Mucosa of descending colon (tissue), 3 donors: ENCODE data around the gene RFC2. TPM values are rescaled to one million over a fixed set of nuclear protein-coding genes. Genes with fewer than 3 reads are reported as not detected.

Experiments used
- ATAC-seq: fragments of 200-7000 bp; cut with Tn5 transposase; one replicate; pipeline ENCODE4 v1.9.1; 2020; ENCODE audit warnings: mild to moderate bottlenecking, moderate library complexity
- DNase-seq, 3 donors: peaks; one replicate each; pipeline ENCODE4 v3.0.0-alpha.2; 2020
- H3K36me3 ChIP-seq: fragments of 200-600 bp; one replicate; pipeline ENCODE4 v1.8.0; 2021; ENCODE audit warnings: low read depth, mild to moderate bottlenecking
- H3K4me1 ChIP-seq: fragments of 200-600 bp; one replicate; pipeline ENCODE4 v1.8.0; 2021; ENCODE audit warnings: low read depth, mild to moderate bottlenecking
- H3K4me3 ChIP-seq: fragments of 200-600 bp; one replicate; pipeline ENCODE4 v1.8.0; 2021; ENCODE audit warnings: mild to moderate bottlenecking
- H3K9me3 ChIP-seq: fragments of 200-600 bp; one replicate; pipeline ENCODE4 v1.8.0; 2021; ENCODE audit warnings: mild to moderate bottlenecking
- intact Hi-C, 2 donors: fragments of 100-400 bp; cut with DNase I in 1 of 2; cut with micrococcal nuclease in 1 of 2; formaldehyde crosslinking; loops; one replicate each; pipeline versions ENCODE4 v1.11.0 to v1.11.1; 2022; cut with DNase I, micrococcal nuclease
- total RNA-seq, 3 donors: library from RNA; stranded (reverse); fragmentation: NEBNext Ultra II Directional in 2 of 3; extraction: Animal tissue kit (Norgen Biotek cat#: 25700) in 2 of 3; gene quantifications; one replicate each; pipeline versions ENCODE4 v1.2.1 to v1.2.4, GENCODE V29; 2021 to 2023
- TF ChIP-seq, protein P1 (sequence below): fragments of 200-600 bp; IDR thresholded peaks from one replicate; pipeline ENCODE4 v1.8.0; 2022; ENCODE audit warnings: antibody characterized with exemption, mild to moderate bottlenecking
- donor health status: DM: no; HTN: no; CAD: no; lungs with moderate emphysema.
- donor health status: DM: no; HTN: no; CAD: no.
- donor health status: DM: no; HTN: yes; CAD: no.

The RFC2 gene
- total RNA-seq, 3 donors from 2014 or later = 14.8 to 23.7 (median 15.9) TPM

DNA sequence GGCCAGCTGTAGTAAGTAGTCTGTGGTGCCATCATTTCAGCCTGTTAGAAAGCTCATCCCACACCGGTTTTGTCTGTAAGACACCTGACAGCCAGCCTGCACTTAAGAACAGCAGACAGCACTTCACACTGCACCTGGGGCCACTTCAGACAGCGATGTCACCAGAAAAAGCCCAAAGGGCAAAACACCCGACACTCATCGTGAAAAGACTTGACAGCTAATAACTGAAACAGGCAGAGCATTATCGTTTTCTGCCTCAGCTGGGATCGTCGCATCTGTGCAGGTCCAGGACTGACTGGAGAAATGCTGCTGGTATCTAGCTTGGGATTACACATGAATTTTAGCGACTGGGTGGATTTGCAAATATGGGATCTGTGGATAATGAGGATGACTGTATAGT, 61.1 kb downstream of the RFC2 start:
- ATAC-seq = no peak
- intact Hi-C loops = no loop called here
- no peak overlapping the region for H3K4me3 ChIP-seq

DNA sequence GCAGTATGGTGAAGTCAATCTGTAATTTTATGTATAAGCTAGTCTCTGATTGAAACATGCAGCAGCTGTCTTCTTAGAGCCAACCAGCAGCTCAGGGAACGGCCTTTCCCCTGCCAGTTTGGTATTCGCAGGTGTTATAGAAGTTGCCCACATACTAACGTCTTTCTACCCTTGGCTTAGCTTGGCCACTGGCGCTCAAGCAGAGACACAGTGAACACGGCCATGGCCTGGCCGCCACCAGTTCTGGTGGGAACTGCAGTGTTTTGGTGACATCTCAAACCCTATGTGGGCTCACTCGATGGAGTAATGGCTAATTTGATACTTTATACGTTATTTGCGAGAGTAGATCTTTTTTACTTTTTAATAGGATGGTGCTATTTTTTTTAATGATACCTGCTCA, 63.0 kb downstream of the RFC2 start:
- intact Hi-C loops = no loop called here
- Histone ChIP-seq H3K9me3 (no peaks in the 10 kb centered on the region), H3K36me3 (peaks cover 32% of the 10 kb centered on the region), H3K4me1 (no peaks in the 10 kb centered on the region), H3K4me3 (no peak overlapping the region)
- TF ChIP-seq, protein P1, sequence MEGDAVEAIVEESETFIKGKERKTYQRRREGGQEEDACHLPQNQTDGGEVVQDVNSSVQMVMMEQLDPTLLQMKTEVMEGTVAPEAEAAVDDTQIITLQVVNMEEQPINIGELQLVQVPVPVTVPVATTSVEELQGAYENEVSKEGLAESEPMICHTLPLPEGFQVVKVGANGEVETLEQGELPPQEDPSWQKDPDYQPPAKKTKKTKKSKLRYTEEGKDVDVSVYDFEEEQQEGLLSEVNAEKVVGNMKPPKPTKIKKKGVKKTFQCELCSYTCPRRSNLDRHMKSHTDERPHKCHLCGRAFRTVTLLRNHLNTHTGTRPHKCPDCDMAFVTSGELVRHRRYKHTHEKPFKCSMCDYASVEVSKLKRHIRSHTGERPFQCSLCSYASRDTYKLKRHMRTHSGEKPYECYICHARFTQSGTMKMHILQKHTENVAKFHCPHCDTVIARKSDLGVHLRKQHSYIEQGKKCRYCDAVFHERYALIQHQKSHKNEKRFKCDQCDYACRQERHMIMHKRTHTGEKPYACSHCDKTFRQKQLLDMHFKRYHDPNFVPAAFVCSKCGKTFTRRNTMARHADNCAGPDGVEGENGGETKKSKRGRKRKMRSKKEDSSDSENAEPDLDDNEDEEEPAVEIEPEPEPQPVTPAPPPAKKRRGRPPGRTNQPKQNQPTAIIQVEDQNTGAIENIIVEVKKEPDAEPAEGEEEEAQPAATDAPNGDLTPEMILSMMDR = no peak
- DNase-seq (no peak), ATAC-seq (no peak)

More for the DNA sequence above, 61.1 kb downstream of the RFC2 start:
- no peak for DNase-seq
- TF ChIP-seq, protein P1 = no peak
- H3K9me3 ChIP-seq = no peaks in the 10 kb centered on the region
- no peaks in the 10 kb centered on the region for H3K4me1 ChIP-seq
- H3K36me3 ChIP-seq = peaks cover 32% of the 10 kb centered on the region

DNA sequence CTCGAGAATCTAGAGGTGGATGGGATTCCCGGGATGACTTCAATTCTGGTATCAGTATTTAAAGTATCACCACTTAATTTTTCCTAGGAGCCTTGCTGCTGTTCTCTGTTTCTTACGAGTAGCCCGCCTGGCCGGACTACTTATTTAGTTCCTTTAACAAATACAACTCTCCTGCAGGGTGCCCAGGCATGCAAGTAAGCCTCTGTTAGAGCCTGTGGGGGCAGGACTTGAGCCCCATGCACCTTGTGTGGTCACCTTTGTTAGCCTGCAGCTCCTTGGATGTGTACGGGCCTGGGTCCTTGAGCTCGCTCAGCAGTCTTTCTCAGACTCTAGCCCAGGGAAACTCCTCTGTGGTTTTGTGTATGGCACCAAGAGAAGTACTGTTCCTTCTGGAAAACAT, 63.9 kb downstream of the RFC2 start:
- TF ChIP-seq, protein P1 = no peak
- DNase-seq = no peak
- no peak for ATAC-seq
- Histone ChIP-seq H3K4me3 (no peak overlapping the region), H3K9me3 (no peaks in the 10 kb centered on the region), H3K36me3 (peaks cover 32% of the 10 kb centered on the region), H3K4me1 (peaks cover 7% of the 10 kb centered on the region)
- intact Hi-C loops = no loop called here

DNA sequence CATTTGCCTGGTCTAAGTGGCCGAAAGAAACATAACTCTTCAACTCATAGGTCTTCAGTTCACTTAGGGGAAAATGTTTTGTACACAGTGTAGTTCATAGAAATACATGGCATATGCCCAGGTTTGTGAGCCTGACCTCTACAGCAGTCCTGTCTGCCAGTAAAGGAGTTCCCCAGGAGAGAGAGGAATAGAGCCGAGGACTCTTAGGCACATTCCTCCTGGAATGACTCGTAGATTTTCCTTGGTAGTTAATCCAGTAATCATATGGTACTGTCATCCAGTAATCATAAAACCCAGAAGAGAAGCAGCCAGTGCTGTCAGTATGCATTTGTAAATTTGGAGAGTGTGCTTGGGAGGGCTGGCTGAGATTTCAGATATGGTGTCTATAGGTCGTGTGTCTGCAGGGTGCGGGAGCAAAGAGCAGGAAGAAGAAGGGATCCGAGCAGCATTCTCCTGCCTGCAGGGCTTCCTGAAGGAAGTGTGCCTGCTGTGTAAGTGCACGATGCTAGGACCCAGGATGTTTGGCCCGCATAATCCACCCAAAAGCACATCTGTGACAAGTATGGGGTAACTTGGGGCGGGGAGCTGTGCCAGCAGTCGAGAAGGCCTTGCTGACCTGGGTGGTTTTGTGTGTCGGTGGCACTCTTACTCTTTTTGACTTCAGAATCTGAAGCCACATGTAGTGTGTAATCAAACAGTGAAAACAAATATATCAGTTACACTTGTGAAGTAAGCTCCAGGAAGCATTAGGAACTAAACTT, 66.1 kb downstream of the RFC2 start:
- H3K36me3 ChIP-seq = peaks cover 15% of the 10 kb centered on the region
- intact Hi-C loops = loop anchor here in 1 of 2 donors (10.0 kb wide), 1 partner anchor 123 kb away; no protein-coding TSS in a partner anchor
- TF ChIP-seq, protein P1 = no peak

DNA sequence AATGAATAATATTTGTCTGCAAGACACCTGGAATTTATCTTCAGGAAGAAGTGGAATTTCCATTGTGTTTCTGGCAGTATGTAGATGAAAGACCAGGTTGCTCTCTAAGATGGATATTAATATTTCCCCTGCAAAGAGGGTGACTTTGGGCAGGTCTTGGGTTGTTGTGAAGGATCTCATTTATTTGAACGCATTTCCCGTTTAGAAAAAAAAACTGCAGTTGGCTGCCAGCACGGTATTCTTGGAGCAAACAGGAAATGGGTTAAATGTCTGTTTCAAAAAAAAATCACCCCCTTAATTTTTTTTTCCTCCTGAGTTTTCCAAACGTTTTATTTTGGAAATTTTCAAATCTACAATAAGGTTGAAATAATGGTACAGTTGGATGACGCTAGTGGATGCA, 68.6 kb downstream of the RFC2 start:
- DNase-seq = no peak
- TF ChIP-seq, protein P1 = no peak
- Histone ChIP-seq H3K4me1 (peaks cover 51% of the 10 kb centered on the region), H3K4me3 (no peak overlapping the region), H3K36me3 (peaks cover 10% of the 10 kb centered on the region), H3K9me3 (no peaks in the 10 kb centered on the region)
- no peak for ATAC-seq
- intact Hi-C loops = loop anchor here in 1 of 2 donors (10.0 kb wide), 1 partner anchor 121 kb away; no protein-coding TSS in a partner anchor

More for the DNA sequence above, 66.1 kb downstream of the RFC2 start:
- Histone ChIP-seq H3K4me3 (no peak overlapping the region), H3K9me3 (no peaks in the 10 kb centered on the region), H3K4me1 (peaks cover 26% of the 10 kb centered on the region)
- no peak for DNase-seq
- ATAC-seq = no peak
